Stomach (tissue), 9 donors: Measurements from ENCODE around the gene ZNF519. TPM values are rescaled to one million over a fixed set of nuclear protein-coding genes. Genes with fewer than 3 reads are reported as not detected.

ENCODE experiments used
- DNase-seq, 2 donors: peaks; one replicate each; pipeline versions ENCODE4 v3.0.0 to v3.0.0-alpha.2; 2013 to 2019
- H3K27ac ChIP-seq, 5 donors: fragments of 200-600 bp in 4 of 5; sonication (generic) in 4 of 5; one replicate each; pipeline ENCODE4 v1.5.1; 2013 to 2019; ENCODE audit warnings: mild to moderate bottlenecking in 1 of 5, moderate library complexity in 1 of 5
- H3K27me3 ChIP-seq, 3 donors: fragments of 200-600 bp; sonication (generic); one replicate each; pipeline ENCODE4 v1.5.1; 2017 to 2019; ENCODE audit warnings: mixed run types in 1 of 3
- H3K36me3 ChIP-seq, 4 donors: fragments of 200-600 bp; sonication (generic); 1 replicate in 3 of 4; 2 replicates in 1 of 4; pipeline ENCODE4 v1.5.1; 2016 to 2019
- H3K4me1 ChIP-seq, 4 donors: fragments of 200-600 bp; sonication (generic); one replicate each; pipeline ENCODE4 v1.5.1; 2016 to 2019
- H3K4me3 ChIP-seq, 4 donors: fragments of 200-600 bp; sonication (generic) in 3 of 4; one replicate each; pipeline ENCODE4 v1.5.1; 2016 to 2019; ENCODE audit warnings: mild to moderate bottlenecking in 1 of 4
- H3K9me3 ChIP-seq, 4 donors: fragments of 200-600 bp; sonication (generic); one replicate each; pipeline ENCODE4 v1.5.1; 2016 to 2019
- EP300 ChIP-seq: sonication (generic); formaldehyde crosslinking; IDR thresholded peaks from one replicate; pipeline ENCODE4 v1.6.1; 2017; ENCODE audit warnings: antibody characterized with exemption
- POLR2A ChIP-seq, 4 donors: fragments of 450-650 bp; IDR thresholded peaks; one replicate each; pipeline ENCODE4 v1.6.1; 2016; ENCODE audit warnings: antibody characterized with exemption in 4 of 4, control low read depth in 2 of 4, mild to moderate bottlenecking in 1 of 4, moderate library complexity in 1 of 4
- POLR2AphosphoS5 ChIP-seq, 3 donors: sonication (generic); formaldehyde crosslinking; IDR thresholded peaks; one replicate each; pipeline ENCODE4 v1.6.1; 2016; ENCODE audit warnings: antibody characterized with exemption in 3 of 3
- WGBS, 5 donors: extraction: QIAGEN DNeasy Blood & Tissue Kit in 3 of 5; methylation state at CpG; one replicate each; pipeline versions ENCODE4 v1.1.5 to v1.1.7; 2013 to 2018; 5-methylcytosine and 5-hydroxymethylcytosine counted together
- intact Hi-C: fragments of 100-400 bp; cut with DNase I; formaldehyde crosslinking; loops from one replicate; pipeline ENCODE4 v1.15.1; 2023; ENCODE audit warnings: low total_unique reads
- polyA plus RNA-seq, 3 donors: library from polyadenylated mRNA; stranded (reverse); fragments of 200-250 nt; gene quantifications; one replicate each; pipeline ENCODE4 v1.2.3, GENCODE V29; 2013
- total RNA-seq, 5 donors: library from RNA; depleted of rRNA; stranded (reverse); fragments of >200 nt; gene quantifications; one replicate each; pipeline versions ENCODE4 v1.1.0 to v1.2.3, GENCODE V29; 2014 to 2016
- TF ChIP-seq, protein P1 (sequence below), 7 experiments: fragments of 450-650 bp in 4 of 7; fragments of 200-600 bp in 3 of 7; sonication (generic) in 3 of 7; IDR thresholded peaks; one replicate each; pipeline ENCODE4 v1.5.1; 2016 to 2019; ENCODE audit warnings: antibody characterized with exemption in 7 of 7, control low read depth in 2 of 7, mild to moderate bottlenecking in 1 of 7
- donor health status: healthy with polysubstance abuse.
- donor health status: Bipolar disorder and iron deficiency.
- donor health status: healthy.

Gene ZNF519
- total and polyA plus RNA-seq, 8 donors = 0.58 to 17.4 (median 2.2) TPM; not detected in 1

DNA sequence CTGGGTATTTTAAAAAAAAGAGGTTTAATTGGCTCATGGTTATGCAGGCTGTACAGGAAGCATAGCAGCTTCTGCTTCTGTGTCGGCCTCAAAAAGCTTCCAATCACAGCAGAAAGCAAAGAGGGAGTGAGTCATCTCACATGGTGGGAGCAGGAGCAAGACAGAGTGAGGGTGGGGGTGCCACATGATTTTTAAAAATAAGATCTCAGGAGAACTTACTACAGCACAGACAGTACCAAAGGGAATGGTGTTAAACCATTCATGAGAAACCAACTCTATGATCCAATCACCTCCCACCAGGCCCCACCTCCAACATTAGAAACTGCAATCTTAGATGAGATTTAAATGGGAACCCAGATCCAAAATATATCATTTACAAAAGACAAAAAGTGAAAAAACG lies 14.6 kb downstream of the ZNF519 start:
- Histone ChIP-seq H3K27ac (no peak overlapping the region), H3K4me3 (no peak overlapping the region), H3K27me3 (no peaks in the 10 kb centered on the region), H3K36me3 (no peaks in the 10 kb centered on the region), H3K4me1 (no peaks in the 10 kb centered on the region), H3K9me3 (peaks cover 0 to 6% (median 0%) of the 10 kb centered on the region in 4 donors)
- TF ChIP-seq POLR2AphosphoS5 (IDR thresholded peaks at IDR 0.05) (no peak), EP300 (no peak), POLR2A (IDR thresholded peaks at IDR 0.05) (no peak)
- TF ChIP-seq, protein P1, sequence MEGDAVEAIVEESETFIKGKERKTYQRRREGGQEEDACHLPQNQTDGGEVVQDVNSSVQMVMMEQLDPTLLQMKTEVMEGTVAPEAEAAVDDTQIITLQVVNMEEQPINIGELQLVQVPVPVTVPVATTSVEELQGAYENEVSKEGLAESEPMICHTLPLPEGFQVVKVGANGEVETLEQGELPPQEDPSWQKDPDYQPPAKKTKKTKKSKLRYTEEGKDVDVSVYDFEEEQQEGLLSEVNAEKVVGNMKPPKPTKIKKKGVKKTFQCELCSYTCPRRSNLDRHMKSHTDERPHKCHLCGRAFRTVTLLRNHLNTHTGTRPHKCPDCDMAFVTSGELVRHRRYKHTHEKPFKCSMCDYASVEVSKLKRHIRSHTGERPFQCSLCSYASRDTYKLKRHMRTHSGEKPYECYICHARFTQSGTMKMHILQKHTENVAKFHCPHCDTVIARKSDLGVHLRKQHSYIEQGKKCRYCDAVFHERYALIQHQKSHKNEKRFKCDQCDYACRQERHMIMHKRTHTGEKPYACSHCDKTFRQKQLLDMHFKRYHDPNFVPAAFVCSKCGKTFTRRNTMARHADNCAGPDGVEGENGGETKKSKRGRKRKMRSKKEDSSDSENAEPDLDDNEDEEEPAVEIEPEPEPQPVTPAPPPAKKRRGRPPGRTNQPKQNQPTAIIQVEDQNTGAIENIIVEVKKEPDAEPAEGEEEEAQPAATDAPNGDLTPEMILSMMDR (IDR thresholded peaks at IDR 0.05) = no peak
- DNase-seq = no peak
- intact Hi-C loops = no loop called here
- 88 to 95% (median 93%) methylated on average over 2 of the region's 2 CpGs for WGBS, 5 donors

DNA sequence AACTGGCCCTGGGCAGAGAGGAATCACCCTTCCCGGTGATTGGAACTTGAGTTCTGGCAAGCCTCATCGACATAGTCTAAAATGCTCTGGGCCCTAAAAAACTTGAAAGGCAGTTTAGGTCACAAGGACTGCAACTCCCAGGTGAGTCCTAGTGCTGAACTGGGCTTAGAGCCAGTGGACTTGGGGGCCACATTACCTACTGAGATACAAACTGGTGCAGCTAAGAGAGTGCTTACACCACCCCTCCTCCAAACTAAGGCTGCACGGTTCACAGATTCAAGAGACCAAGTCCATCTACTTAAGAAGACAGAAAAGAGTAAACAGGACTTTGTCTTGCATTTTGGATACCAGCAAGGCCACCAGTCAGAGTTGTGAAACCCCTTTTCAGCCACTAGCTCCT lies 25.3 kb downstream of the ZNF519 start:
- no peak for TF ChIP-seq POLR2AphosphoS5 (IDR thresholded peaks at IDR 0.05)
- no peak for TF ChIP-seq POLR2A (IDR thresholded peaks at IDR 0.05)
- TF ChIP-seq EP300 = no peak
- TF ChIP-seq, protein P1 (IDR thresholded peaks at IDR 0.05) = no peak
- 75 to 98% (median 95%) methylated on average over 2 to 3 of the region's 3 CpGs for WGBS, 5 donors
- no peak overlapping the region for H3K4me3 ChIP-seq
- DNase-seq = no peak
- peaks cover 0 to 14% (median 3%) of the 10 kb centered on the region in 4 donors for H3K36me3 ChIP-seq
- intact Hi-C loops = no loop called here
- peaks cover 0 to 55% (median 30%) of the 10 kb centered on the region in 4 donors for H3K9me3 ChIP-seq
- no peaks in the 10 kb centered on the region for H3K27me3 ChIP-seq
- no peak overlapping the region for H3K27ac ChIP-seq
- no peaks in the 10 kb centered on the region for H3K4me1 ChIP-seq

DNA sequence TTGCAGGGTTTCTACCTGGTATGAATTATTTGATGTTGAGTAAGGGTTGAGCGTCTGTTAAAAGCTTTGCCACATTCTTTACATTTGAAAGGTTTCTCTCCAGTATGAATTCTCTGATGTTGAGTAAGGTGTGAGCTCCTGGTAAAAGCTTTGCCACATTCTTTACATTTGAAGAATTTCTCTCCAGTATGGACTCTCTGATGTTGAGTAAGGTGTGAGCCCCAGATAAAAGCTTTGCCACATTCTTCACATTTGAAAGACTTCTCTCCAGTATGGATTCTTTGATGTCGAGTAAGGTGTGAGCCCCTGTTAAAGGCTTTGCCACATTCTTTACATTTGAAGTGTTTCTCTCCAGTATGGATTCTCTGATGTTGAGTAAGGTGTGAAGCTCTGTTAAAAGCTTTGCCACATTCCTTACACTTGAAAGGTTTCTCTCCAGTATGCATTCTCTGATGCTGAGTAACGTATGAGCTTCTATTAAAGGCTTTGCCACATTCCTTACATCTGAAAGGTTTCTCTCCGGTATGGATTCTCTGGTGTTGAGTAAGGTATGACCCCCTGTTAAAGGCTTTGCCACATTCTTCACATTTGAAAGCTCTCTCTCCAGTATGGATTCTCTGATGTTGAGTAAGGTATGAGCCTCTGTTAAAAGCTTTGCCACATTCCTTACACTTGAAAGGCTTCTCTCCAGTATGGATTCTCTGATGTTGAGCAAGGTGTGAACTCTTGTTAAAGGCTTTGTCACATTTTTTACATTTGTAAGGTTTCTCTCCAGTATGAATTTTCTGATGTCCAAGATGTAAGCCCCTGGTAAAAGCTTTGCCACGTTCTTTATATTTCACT lies 27.1 kb downstream of the ZNF519 start:
- intact Hi-C loops = no loop called here
- TF ChIP-seq POLR2AphosphoS5 (IDR thresholded peaks at IDR 0.05) = no peak
- TF ChIP-seq, protein P1 (IDR thresholded peaks at IDR 0.05) = no peak
- no peak for TF ChIP-seq POLR2A (IDR thresholded peaks at IDR 0.05)
- TF ChIP-seq EP300 = no peak
- Histone ChIP-seq H3K9me3 (peaks cover 0 to 51% (median 28%) of the 10 kb centered on the region in 4 donors), H3K36me3 (peaks cover 0 to 22% (median 9%) of the 10 kb centered on the region in 4 donors), H3K4me3 (no peak overlapping the region), H3K27me3 (no peaks in the 10 kb centered on the region), H3K4me1 (no peaks in the 10 kb centered on the region), H3K27ac (no peak overlapping the region)
- 92 to 97% (median 94%) methylated on average over 5 of the region's 5 CpGs for WGBS, 5 donors
- no peak for DNase-seq

DNA sequence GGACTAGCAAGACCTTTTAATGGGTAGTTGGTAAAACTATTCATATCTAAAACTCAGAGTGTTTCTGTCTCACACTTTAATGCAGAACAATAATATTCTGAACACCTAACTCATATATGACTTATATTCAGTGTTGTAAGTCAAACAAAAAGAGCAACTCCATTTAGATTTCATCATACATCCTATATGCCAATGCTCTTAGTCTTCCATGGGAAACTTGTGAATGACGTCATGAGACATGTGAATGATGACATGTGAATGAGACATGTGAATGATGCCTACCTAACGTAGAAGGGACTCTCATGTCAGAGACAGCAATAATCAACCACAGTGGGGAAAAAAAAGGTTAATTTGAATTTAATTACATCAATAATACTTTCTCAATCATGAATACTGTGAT lies 28.0 kb downstream of the ZNF519 start:
- Histone ChIP-seq H3K36me3 (peaks cover 0 to 22% (median 9%) of the 10 kb centered on the region in 4 donors), H3K9me3 (peaks cover 0 to 46% (median 21%) of the 10 kb centered on the region in 4 donors), H3K27me3 (no peaks in the 10 kb centered on the region), H3K27ac (no peak overlapping the region), H3K4me1 (no peaks in the 10 kb centered on the region), H3K4me3 (no peak overlapping the region)
- WGBS, 5 donors = 90 to 99% (median 95%) methylated on average over 2 of the region's 2 CpGs
- DNase-seq = no peak
- no peak for TF ChIP-seq POLR2A (IDR thresholded peaks at IDR 0.05)
- no peak for TF ChIP-seq POLR2AphosphoS5 (IDR thresholded peaks at IDR 0.05)
- TF ChIP-seq EP300 = no peak
- TF ChIP-seq, protein P1 (IDR thresholded peaks at IDR 0.05) = no peak
- intact Hi-C loops = no loop called here
